ENCODE measurements around the gene BCL11A. TPM values are rescaled to one million over a fixed set of nuclear protein-coding genes. Genes with fewer than 3 reads are reported as not detected.
A peak's percentile ranks its signal among the peaks of the same experiment; 100 is the strongest.

BCL11A gene
- polyA plus RNA-seq, 3 donors = 8.7 to 15.6 (median 11.1) TPM

- H3K27ac Mint-ChIP-seq = peak overlapping the region in 1 of 7 donors; percentile 1
- H4K20me1 ChIP-seq (ENCODE audit: insufficient read depth, low read length) = no peaks in the 10 kb centered on the region
- H3K4me3 ChIP-seq (replicated peaks in 1 of 3; ENCODE audit: low read depth in 2 of 3, low read length in 3 of 3) = no peak overlapping the region
- no peak overlapping the region for H3K4me2 ChIP-seq (replicated peaks; ENCODE audit: extremely low read depth, low read length, poor library complexity, severe bottlenecking)
- no peak overlapping the region for H2AFZ ChIP-seq (ENCODE audit: insufficient read depth, low read depth, low read length, poor library complexity, severe bottlenecking)
- H3K4me3 Mint-ChIP-seq = no peak overlapping the region
- H3K27me3 ChIP-seq (ENCODE audit: control insufficient read depth in 2 of 2, insufficient read depth in 2 of 2, low read length in 2 of 2) = no peaks in the 10 kb centered on the region
- peaks cover 0 to 10% (median 5%) of the 10 kb centered on the region in 3 donors for H3K27me3 Mint-ChIP-seq (ENCODE audit: low read depth in 3 of 3)
- TF ChIP-seq CTCF (IDR thresholded peaks at IDR 0.05) = no peak
- peaks cover 0 to 3% of the 10 kb centered on the region in 2 donors for H3K36me3 Mint-ChIP-seq
- H3K9me3 Mint-ChIP-seq = peaks cover 0 to 7% (median 4%) of the 10 kb centered on the region in 7 donors
- H3K9me3 ChIP-seq (replicated peaks in 1 of 2; ENCODE audit: control insufficient read depth in 1 of 2, insufficient read depth in 1 of 2, low read length in 2 of 2) = no peaks in the 10 kb centered on the region
- H3K36me3 ChIP-seq (replicated peaks in 1 of 2; ENCODE audit: control insufficient read depth in 1 of 2, insufficient read depth in 2 of 2, low read length in 2 of 2) = no peaks in the 10 kb centered on the region
- peaks cover 40 to 55% of the 10 kb centered on the region in 2 donors for H3K4me1 ChIP-seq (ENCODE audit: control insufficient read depth in 1 of 2, insufficient read depth in 2 of 2, low read length in 2 of 2)
- H3K79me2 ChIP-seq (ENCODE audit: insufficient read depth, low read length) = no peaks in the 10 kb centered on the region
- no CpG with 5 or more reads among the region's 2 CpGs for WGBS (ENCODE audit: insufficient coverage)
- H3K27ac ChIP-seq (ENCODE audit: low read depth in 1 of 2, low read length in 2 of 2) = no peak overlapping the region
- DNase-seq = peak in 1 of 3 donors; percentile 22
- H3K4me1 Mint-ChIP-seq = peaks cover 63% of the 10 kb centered on the region
- no peak overlapping the region for H3K9ac ChIP-seq (ENCODE audit: insufficient read depth, low read length, poor library complexity, severe bottlenecking)
- intact Hi-C loops (cut with micrococcal nuclease) = no loop called here
Measured at GRCh38 chr2:60414495-60415138, 138.8 kb downstream of the BCL11A start.

GRCh38 chr2:60413814-60414168 is 139.7 kb downstream of the BCL11A start:
- Histone ChIP-seq H3K79me2 (ENCODE audit: insufficient read depth, low read length) (no peaks in the 10 kb centered on the region), H3K4me3 (replicated peaks in 1 of 3; ENCODE audit: low read depth in 2 of 3, low read length in 3 of 3) (no peak overlapping the region), H2AFZ (ENCODE audit: insufficient read depth, low read depth, low read length, poor library complexity, severe bottlenecking) (peak overlapping the region; percentile 27), H3K27ac (ENCODE audit: low read depth in 1 of 2, low read length in 2 of 2) (no peak overlapping the region), H3K4me2 (replicated peaks; ENCODE audit: extremely low read depth, low read length, poor library complexity, severe bottlenecking) (no peak overlapping the region), H3K9ac (ENCODE audit: insufficient read depth, low read length, poor library complexity, severe bottlenecking) (no peak overlapping the region), H4K20me1 (ENCODE audit: insufficient read depth, low read length) (no peaks in the 10 kb centered on the region), H3K27me3 (ENCODE audit: control insufficient read depth in 2 of 2, insufficient read depth in 2 of 2, low read length in 2 of 2) (no peaks in the 10 kb centered on the region), H3K36me3 (replicated peaks in 1 of 2; ENCODE audit: control insufficient read depth in 1 of 2, insufficient read depth in 2 of 2, low read length in 2 of 2) (no peaks in the 10 kb centered on the region), H3K4me1 (ENCODE audit: control insufficient read depth in 1 of 2, insufficient read depth in 2 of 2, low read length in 2 of 2) (peaks cover 40 to 55% of the 10 kb centered on the region in 2 donors), H3K9me3 (replicated peaks in 1 of 2; ENCODE audit: control insufficient read depth in 1 of 2, insufficient read depth in 1 of 2, low read length in 2 of 2) (no peaks in the 10 kb centered on the region)
- H3K4me3 Mint-ChIP-seq = no peak overlapping the region
- no peak for DNase-seq
- WGBS (ENCODE audit: insufficient coverage) = 0% methylated on average over 3 of the region's 6 CpGs
- peaks cover 0 to 7% (median 4%) of the 10 kb centered on the region in 7 donors for H3K9me3 Mint-ChIP-seq
- intact Hi-C loops (cut with micrococcal nuclease) = no loop called here
- TF ChIP-seq CTCF (IDR thresholded peaks at IDR 0.05) = no peak
- H3K4me1 Mint-ChIP-seq = peaks cover 63% of the 10 kb centered on the region
- peak overlapping the region in 4 of 7 donors; percentile 30 to 62 (median 56) for H3K27ac Mint-ChIP-seq
- H3K27me3 Mint-ChIP-seq (ENCODE audit: low read depth in 3 of 3) = peaks cover 0 to 8% (median 3%) of the 10 kb centered on the region in 3 donors
- H3K36me3 Mint-ChIP-seq = peaks cover 0 to 3% of the 10 kb centered on the region in 2 donors
